ENCODE data around the gene KLHL35.
A peak's percentile ranks its signal among the peaks of the same experiment; 100 is the strongest.
"Not testable (repeated sequence)": the region's sequence is repeated elsewhere in the genome, so short reads cannot be mapped to it uniquely, and the experiment has no call there.

KLHL35 gene

DNA sequence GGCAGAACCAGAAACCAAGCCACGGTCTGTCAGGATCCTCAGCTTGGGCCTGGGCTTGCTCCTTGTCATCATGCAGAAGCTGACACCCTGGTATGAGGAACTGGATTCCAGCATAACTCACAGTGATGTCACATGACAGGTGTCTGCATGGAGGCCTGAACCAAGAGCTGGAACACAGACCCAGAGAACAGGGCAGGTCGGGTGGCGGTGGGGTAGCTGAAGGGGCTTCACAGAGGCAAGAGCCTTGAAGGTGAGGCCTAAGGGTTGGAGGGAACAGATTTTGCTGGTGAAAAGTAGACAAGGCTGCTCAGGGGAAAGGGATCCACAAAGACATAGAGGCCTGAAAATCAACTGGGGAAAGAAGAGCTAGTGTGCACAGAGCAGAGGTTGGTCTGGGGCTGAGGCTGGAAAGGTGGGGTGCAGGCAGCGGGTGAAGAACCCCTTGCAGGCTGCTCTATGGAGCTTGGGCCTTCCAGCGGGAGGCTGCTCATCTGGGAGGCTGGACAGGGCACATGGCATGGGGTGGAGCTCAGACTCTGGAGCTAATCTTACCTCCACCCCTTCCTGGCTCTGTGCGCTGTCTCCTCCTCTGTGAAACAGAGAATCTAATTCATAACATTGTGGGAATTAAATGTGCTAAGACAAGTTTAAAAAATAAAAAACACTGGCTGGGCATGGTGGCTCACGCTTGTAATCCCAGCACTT is 52.1 kb downstream of the KLHL35 start:
- Histone ChIP-seq H3K27me3 (ENCODE audit: insufficient read depth, poor library complexity, severe bottlenecking) (no peaks in the 10 kb centered on the region), H3K4me3 (replicated peaks; ENCODE audit: insufficient read depth, low read length) (no peak overlapping the region), H3K27ac (replicated peaks) (peak overlapping the region; percentile 85)
- TF ChIP-seq, protein P1, sequence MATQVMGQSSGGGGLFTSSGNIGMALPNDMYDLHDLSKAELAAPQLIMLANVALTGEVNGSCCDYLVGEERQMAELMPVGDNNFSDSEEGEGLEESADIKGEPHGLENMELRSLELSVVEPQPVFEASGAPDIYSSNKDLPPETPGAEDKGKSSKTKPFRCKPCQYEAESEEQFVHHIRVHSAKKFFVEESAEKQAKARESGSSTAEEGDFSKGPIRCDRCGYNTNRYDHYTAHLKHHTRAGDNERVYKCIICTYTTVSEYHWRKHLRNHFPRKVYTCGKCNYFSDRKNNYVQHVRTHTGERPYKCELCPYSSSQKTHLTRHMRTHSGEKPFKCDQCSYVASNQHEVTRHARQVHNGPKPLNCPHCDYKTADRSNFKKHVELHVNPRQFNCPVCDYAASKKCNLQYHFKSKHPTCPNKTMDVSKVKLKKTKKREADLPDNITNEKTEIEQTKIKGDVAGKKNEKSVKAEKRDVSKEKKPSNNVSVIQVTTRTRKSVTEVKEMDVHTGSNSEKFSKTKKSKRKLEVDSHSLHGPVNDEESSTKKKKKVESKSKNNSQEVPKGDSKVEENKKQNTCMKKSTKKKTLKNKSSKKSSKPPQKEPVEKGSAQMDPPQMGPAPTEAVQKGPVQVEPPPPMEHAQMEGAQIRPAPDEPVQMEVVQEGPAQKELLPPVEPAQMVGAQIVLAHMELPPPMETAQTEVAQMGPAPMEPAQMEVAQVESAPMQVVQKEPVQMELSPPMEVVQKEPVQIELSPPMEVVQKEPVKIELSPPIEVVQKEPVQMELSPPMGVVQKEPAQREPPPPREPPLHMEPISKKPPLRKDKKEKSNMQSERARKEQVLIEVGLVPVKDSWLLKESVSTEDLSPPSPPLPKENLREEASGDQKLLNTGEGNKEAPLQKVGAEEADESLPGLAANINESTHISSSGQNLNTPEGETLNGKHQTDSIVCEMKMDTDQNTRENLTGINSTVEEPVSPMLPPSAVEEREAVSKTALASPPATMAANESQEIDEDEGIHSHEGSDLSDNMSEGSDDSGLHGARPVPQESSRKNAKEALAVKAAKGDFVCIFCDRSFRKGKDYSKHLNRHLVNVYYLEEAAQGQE (IDR thresholded peaks at IDR 0.05; ENCODE audit: insufficient replicate concordance, low read depth) = no peak
- TF ChIP-seq SPI1 (IDR thresholded peaks at IDR 0.05; ENCODE audit: borderline replicate concordance, low read depth) (peak; percentile 93), POLR2AphosphoS5 (IDR thresholded peaks at IDR 0.05; ENCODE audit: low read depth) (no peak), GABPA (IDR thresholded peaks at IDR 0.05; ENCODE audit: low read depth) (no peak)
- TF ChIP-seq, protein P2, sequence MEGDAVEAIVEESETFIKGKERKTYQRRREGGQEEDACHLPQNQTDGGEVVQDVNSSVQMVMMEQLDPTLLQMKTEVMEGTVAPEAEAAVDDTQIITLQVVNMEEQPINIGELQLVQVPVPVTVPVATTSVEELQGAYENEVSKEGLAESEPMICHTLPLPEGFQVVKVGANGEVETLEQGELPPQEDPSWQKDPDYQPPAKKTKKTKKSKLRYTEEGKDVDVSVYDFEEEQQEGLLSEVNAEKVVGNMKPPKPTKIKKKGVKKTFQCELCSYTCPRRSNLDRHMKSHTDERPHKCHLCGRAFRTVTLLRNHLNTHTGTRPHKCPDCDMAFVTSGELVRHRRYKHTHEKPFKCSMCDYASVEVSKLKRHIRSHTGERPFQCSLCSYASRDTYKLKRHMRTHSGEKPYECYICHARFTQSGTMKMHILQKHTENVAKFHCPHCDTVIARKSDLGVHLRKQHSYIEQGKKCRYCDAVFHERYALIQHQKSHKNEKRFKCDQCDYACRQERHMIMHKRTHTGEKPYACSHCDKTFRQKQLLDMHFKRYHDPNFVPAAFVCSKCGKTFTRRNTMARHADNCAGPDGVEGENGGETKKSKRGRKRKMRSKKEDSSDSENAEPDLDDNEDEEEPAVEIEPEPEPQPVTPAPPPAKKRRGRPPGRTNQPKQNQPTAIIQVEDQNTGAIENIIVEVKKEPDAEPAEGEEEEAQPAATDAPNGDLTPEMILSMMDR (IDR thresholded peaks at IDR 0.05; ENCODE audit: insufficient read depth, low read length) = no peak
- DNase-seq (ENCODE audit: low read depth in 1 of 2, low spot score in 1 of 2) = peak; percentile 44 to 78

DNA sequence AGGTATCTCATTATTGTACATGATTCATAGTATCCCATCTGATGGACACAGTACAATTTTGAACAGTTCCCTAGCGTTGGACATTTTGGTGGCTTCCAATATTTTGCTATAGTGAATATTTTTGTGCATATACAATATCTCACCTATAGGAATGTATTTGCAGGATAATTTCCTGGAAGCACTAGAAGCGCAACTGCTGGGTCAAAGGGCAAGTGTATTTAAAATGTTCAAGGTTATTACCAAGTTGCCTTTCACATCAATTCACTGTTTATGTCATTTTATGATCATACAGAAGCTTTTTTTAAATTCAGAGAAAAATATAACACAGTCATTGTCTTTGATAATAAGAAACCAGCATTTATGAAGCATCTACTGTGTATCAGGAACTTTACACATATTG is 52.8 kb downstream of the KLHL35 start:
- H3K4me3 ChIP-seq (replicated peaks; ENCODE audit: insufficient read depth, low read length) = no peak overlapping the region
- H3K27me3 ChIP-seq (ENCODE audit: insufficient read depth, poor library complexity, severe bottlenecking) = no peaks in the 10 kb centered on the region
- H3K27ac ChIP-seq (replicated peaks) = peak overlapping the region; percentile 85
- no peak for DNase-seq (ENCODE audit: low read depth in 1 of 2, low spot score in 1 of 2)
- TF ChIP-seq SPI1 (IDR thresholded peaks at IDR 0.05; ENCODE audit: borderline replicate concordance, low read depth) (no peak), GABPA (IDR thresholded peaks at IDR 0.05; ENCODE audit: low read depth) (no peak), POLR2AphosphoS5 (IDR thresholded peaks at IDR 0.05; ENCODE audit: low read depth) (no peak)
- TF ChIP-seq, protein P1 (IDR thresholded peaks at IDR 0.05; ENCODE audit: insufficient replicate concordance, low read depth) = no peak
- TF ChIP-seq, protein P2 (IDR thresholded peaks at IDR 0.05; ENCODE audit: insufficient read depth, low read length) = no peak

DNA sequence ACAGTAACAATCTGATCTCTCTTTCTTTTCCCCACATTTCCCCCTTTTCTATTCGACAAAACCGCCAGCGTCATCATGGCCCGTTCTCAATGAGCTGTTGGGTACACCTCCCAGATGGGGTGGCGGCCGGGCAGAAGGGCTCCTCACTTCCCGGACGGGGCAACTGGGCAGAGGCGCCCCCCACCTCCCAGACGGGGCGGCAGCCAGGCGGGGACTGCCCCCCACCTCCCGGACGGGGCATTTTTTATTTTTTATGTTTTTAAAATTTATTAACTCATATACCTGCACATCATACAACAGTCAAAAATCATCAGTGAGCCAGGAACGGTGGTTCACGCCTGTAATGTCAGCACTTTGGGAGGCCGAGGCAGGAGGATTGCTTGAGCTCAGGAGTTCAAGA is 54.2 kb downstream of the KLHL35 start:
- H3K27me3 ChIP-seq (ENCODE audit: insufficient read depth, poor library complexity, severe bottlenecking); DNase-seq (ENCODE audit: low read depth in 1 of 2, low spot score in 1 of 2); H3K27ac ChIP-seq (replicated peaks); H3K4me3 ChIP-seq (replicated peaks; ENCODE audit: insufficient read depth, low read length): not testable (repeated sequence)

DNA sequence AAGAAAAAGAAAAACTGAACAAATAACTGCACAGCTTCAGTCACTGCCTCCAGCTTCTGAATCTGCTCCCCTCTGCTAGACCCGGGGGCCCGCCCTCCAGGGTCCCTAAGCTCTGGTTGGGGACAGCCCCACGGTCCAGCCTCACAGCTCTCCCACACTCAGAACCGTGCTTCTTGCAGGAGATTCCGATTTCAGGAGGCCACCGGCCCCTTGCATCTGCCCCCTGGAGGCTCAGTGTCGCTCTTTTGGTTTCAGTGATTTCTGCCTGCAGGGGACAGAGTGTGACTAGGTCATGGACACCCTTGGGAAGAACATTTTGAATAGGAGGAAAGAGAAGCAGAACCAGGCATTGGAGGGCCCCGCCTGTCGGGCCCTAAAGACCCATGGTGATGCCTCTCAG is 56.8 kb downstream of the KLHL35 start:
- DNase-seq (ENCODE audit: low read depth in 1 of 2, low spot score in 1 of 2) = no peak
- Histone ChIP-seq H3K4me3 (replicated peaks; ENCODE audit: insufficient read depth, low read length) (no peak overlapping the region), H3K27ac (replicated peaks) (no peak overlapping the region), H3K27me3 (ENCODE audit: insufficient read depth, poor library complexity, severe bottlenecking) (no peaks in the 10 kb centered on the region)
- TF ChIP-seq POLR2AphosphoS5 (IDR thresholded peaks at IDR 0.05; ENCODE audit: low read depth) = no peak

DNA sequence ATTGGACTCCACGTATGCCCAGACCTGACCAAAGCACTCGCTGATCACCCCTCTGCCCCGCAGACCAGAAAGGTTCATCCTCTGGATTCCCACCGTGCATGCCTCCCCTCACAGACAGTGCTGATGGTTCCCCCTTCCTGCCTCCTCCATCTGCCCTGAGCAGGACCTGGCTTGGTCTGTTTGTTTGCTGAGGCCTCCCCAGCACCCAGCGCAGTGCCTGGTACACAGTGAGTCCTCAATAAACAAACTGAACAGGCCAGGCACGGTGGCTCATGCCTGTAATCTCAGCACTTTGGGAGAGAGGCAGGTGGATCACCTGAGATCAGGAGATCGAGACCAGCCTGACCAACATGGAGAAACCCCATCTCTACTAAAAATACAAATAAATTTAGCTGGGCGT is 57.4 kb downstream of the KLHL35 start:
- H3K27ac ChIP-seq (replicated peaks) = no peak overlapping the region
- no peaks in the 10 kb centered on the region for H3K27me3 ChIP-seq (ENCODE audit: insufficient read depth, poor library complexity, severe bottlenecking)
- no peak for DNase-seq (ENCODE audit: low read depth in 1 of 2, low spot score in 1 of 2)
- TF ChIP-seq POLR2AphosphoS5 (IDR thresholded peaks at IDR 0.05; ENCODE audit: low read depth) = no peak
- H3K4me3 ChIP-seq (replicated peaks; ENCODE audit: insufficient read depth, low read length) = no peak overlapping the region
